IMR-90 (cell line): Measurements from ENCODE around the gene FAM47E. TPM values are rescaled to one million over a fixed set of nuclear protein-coding genes. Genes with fewer than 3 reads are reported as not detected.

Experiments
- ATAC-seq: fragments of 200-7000 bp; cut with Tn5 transposase; 2 replicates; pipeline ENCODE4 v1.9.1; 2020; ENCODE audit warnings: low read depth, mild to moderate bottlenecking, moderate library complexity
- BruUV-seq: library from RNA; stranded (reverse); fragments of 400-500 nt; replicated peaks from 2 replicates; lab custom pipeline; 2021; lab: Mats Ljungman, UMichigan
- CTCF ChIA-PET: fragments of 300-600 bp; formaldehyde crosslinking; extraction: SDS; loops from one replicate; lab custom pipeline; 2021; ENCODE audit warnings: antibody characterized with exemption; lab: Yijun Ruan, JAX
- POLR2A ChIA-PET: fragments of 300-600 bp; sonication (Branson Sonifier 250); formaldehyde crosslinking; loops from one replicate; lab custom pipeline; 2022; ENCODE audit warnings: antibody characterized with exemption; ENCODE audit not compliant: unreplicated experiment; lab: Charles Lee
- DNase-seq: peaks from one replicate; pipeline ENCODE4 v3.0.0; 2013
- H2AFZ ChIP-seq: replicated peaks from 2 replicates; pipeline ENCODE3; 2013; ENCODE audit warnings: low read length, mild to moderate bottlenecking; ENCODE audit not compliant: poor library complexity
- H2AK5ac ChIP-seq: 2 replicates; pipeline ENCODE4 v1.6.1; 2013; ENCODE audit warnings: low read depth, low read length, inconsistent platforms
- H2AK9ac ChIP-seq: replicated peaks from 2 replicates; pipeline ENCODE3; 2013; ENCODE audit warnings: mild to moderate bottlenecking, low read depth, low read length, moderate library complexity; ENCODE audit not compliant: poor library complexity
- H2BK120ac ChIP-seq: 2 replicates; pipeline ENCODE4 v1.6.1; 2013; ENCODE audit warnings: low read depth, low read length, inconsistent platforms
- H2BK15ac ChIP-seq: 3 replicates; pipeline ENCODE4 v1.6.1; 2013; ENCODE audit warnings: low read depth, low read length, inconsistent platforms
- H2BK20ac ChIP-seq: 2 replicates; pipeline ENCODE4 v1.6.1; 2013; ENCODE audit warnings: low read depth, mild to moderate bottlenecking, inconsistent platforms, low read length, moderate library complexity
- H2BK5ac ChIP-seq: 2 replicates; pipeline ENCODE4 v1.6.1; 2013; ENCODE audit warnings: mild to moderate bottlenecking, low read depth, low read length, inconsistent platforms; ENCODE audit not compliant: poor library complexity, severe bottlenecking
- H3K14ac ChIP-seq: replicated peaks from 2 replicates; pipeline ENCODE4 v1.6.1; 2013; ENCODE audit warnings: low read depth, low read length, inconsistent platforms
- H3K18ac ChIP-seq: 2 replicates; pipeline ENCODE4 v1.6.1; 2013; ENCODE audit warnings: low read depth, low read length, control low read depth
- H3K23ac ChIP-seq: 2 replicates; pipeline ENCODE4 v1.6.1; 2013; ENCODE audit warnings: low read depth, low read length, inconsistent platforms
- H3K27ac ChIP-seq: 2 replicates; pipeline ENCODE4 v1.5.1; 2013; ENCODE audit warnings: mild to moderate bottlenecking, control low read depth, low read length; ENCODE audit not compliant: insufficient read depth
- H3K27me3 ChIP-seq: 2 replicates; pipeline ENCODE4 v1.6.1; 2013; ENCODE audit warnings: low read length; ENCODE audit not compliant: control insufficient read depth, insufficient read depth
- H3K36me3 ChIP-seq: 2 replicates; pipeline ENCODE4 v1.6.1; 2013; ENCODE audit warnings: low read length, mixed read lengths; ENCODE audit not compliant: control insufficient read depth, insufficient read depth
- H3K4ac ChIP-seq: 2 replicates; pipeline ENCODE4 v1.6.1; 2013; ENCODE audit warnings: low read depth, low read length, inconsistent platforms
- H3K4me1 ChIP-seq: 2 replicates; pipeline ENCODE4 v1.6.1; 2013; ENCODE audit warnings: low read length, mixed read lengths; ENCODE audit not compliant: control insufficient read depth, insufficient read depth
- H3K4me2 ChIP-seq: 2 replicates; pipeline ENCODE4 v1.6.1; 2013; ENCODE audit warnings: low read depth, mild to moderate bottlenecking, control low read depth, low read length, moderate library complexity
- H3K4me3 ChIP-seq: 2 replicates; pipeline ENCODE4 v1.5.1; 2013; ENCODE audit warnings: low read depth, mild to moderate bottlenecking, control low read depth, low read length, moderate library complexity; ENCODE audit not compliant: insufficient read depth
- H3K56ac ChIP-seq: 2 replicates; pipeline ENCODE4 v1.6.1; 2013; ENCODE audit warnings: low read length, inconsistent platforms; ENCODE audit not compliant: insufficient read depth; ENCODE audit errors: extremely low read depth
- H3K79me1 ChIP-seq, 2 experiments: 2 replicates each; pipeline ENCODE4 v1.6.1; 2013; ENCODE audit warnings: low read length in 2 of 2, inconsistent platforms in 1 of 2, low read depth in 1 of 2
- H3K9ac ChIP-seq: 2 replicates; pipeline ENCODE4 v1.6.1; 2013; ENCODE audit warnings: low read depth, low read length, control low read depth
- H3K9me1 ChIP-seq: 2 replicates; pipeline ENCODE4 v1.6.1; 2013; ENCODE audit warnings: low read length, inconsistent platforms; ENCODE audit not compliant: insufficient read depth
- H3K9me3 ChIP-seq: 2 replicates; pipeline ENCODE4 v1.6.1; 2013; ENCODE audit warnings: low read length; ENCODE audit not compliant: control insufficient read depth, insufficient read depth
- H4K20me1 ChIP-seq: 2 replicates; pipeline ENCODE4 v1.6.1; 2013; ENCODE audit warnings: low read length, inconsistent platforms; ENCODE audit not compliant: insufficient read depth
- H4K5ac ChIP-seq: 2 replicates; pipeline ENCODE4 v1.6.1; 2013; ENCODE audit warnings: mild to moderate bottlenecking, low read depth, low read length, control low read depth
- H4K8ac ChIP-seq, 2 experiments: 2 replicates each; pipeline ENCODE4 v1.6.1; 2013; ENCODE audit warnings: low read depth in 2 of 2, low read length in 2 of 2, control low read depth in 1 of 2, inconsistent platforms in 1 of 2
- H4K91ac ChIP-seq: 2 replicates; pipeline ENCODE4 v1.6.1; 2013; ENCODE audit warnings: low read depth, low read length, inconsistent platforms; ENCODE audit not compliant: insufficient read depth
- BHLHE40 ChIP-seq: fragments of 150-350 bp; IDR thresholded peaks from 2 replicates; pipeline ENCODE4 v1.6.1; 2016; ENCODE audit warnings: mild to moderate bottlenecking, low read depth, low read length
- CEBPB ChIP-seq: IDR thresholded peaks from 2 replicates; pipeline ENCODE4 v1.6.1; 2012; ENCODE audit warnings: low read depth, low read length, improper control_type of control experiment
- CHD1 ChIP-seq: IDR thresholded peaks from 2 replicates; pipeline ENCODE4 v1.6.1; 2012; ENCODE audit warnings: low read depth, low read length, improper control_type of control experiment
- FOS ChIP-seq: fragments of 150-350 bp; IDR thresholded peaks from 2 replicates; pipeline ENCODE4 v1.6.1; 2016; ENCODE audit warnings: low read depth, low read length
- NFE2L2 ChIP-seq: fragments of 150-350 bp; IDR thresholded peaks from 2 replicates; pipeline ENCODE4 v1.6.1; 2016; ENCODE audit warnings: low read depth, mild to moderate bottlenecking, low read length
- RAD21 ChIP-seq: IDR thresholded peaks from 2 replicates; pipeline ENCODE4 v1.6.1; 2012; ENCODE audit warnings: low read length, improper control_type of control experiment
- RCOR1 ChIP-seq: IDR thresholded peaks from 2 replicates; pipeline ENCODE4 v1.6.1; 2012; ENCODE audit warnings: mild to moderate bottlenecking, low read length, improper control_type of control experiment; ENCODE audit not compliant: insufficient replicate concordance
- RFX5 ChIP-seq: IDR thresholded peaks from 2 replicates; pipeline ENCODE4 v1.8.0; 2012; ENCODE audit warnings: low read depth, mild to moderate bottlenecking, low read length, moderate library complexity
- WGBS, 2 experiments: methylation state at CpG; one replicate each; pipeline versions ENCODE4 v1.1.5 to v1.1.7; 2013; ENCODE audit warnings: missing lambda C conversion rate in 2 of 2; ENCODE audit not compliant: insufficient read length in 1 of 2; ENCODE audit errors: extremely low coverage in 2 of 2; 5-methylcytosine and 5-hydroxymethylcytosine counted together
- dilution Hi-C: fragments of 300-500 bp; cut with HindIII; formaldehyde crosslinking; loops from one replicate; pipeline ENCODE4 v1.14.3; 2018; ENCODE audit warnings: low sequenced_read_pairs; ENCODE audit not compliant: unreplicated experiment
- in situ Hi-C: fragments of 300-500 bp; cut with MboI; formaldehyde crosslinking; loops from 3 replicates; pipeline ENCODE4 v1.14.3; 2019; ENCODE audit warnings: low sequenced_read_pairs, inconsistent platforms, mixed read lengths
- intact Hi-C: fragments of 100-400 bp; cut with micrococcal nuclease; formaldehyde crosslinking; loops from 2 replicates; pipeline ENCODE4 v1.10.0; 2022
- polyA plus RNA-seq, 3 experiments: library from polyadenylated mRNA; depleted of rRNA; stranded (reverse); fragments of >200 nt; gene quantifications; 2 replicates each; pipeline ENCODE4 v1.2.3, GENCODE V29; 2012; ENCODE audit warnings: low replicate concordance in 1 of 3
- total RNA-seq: library from RNA; depleted of rRNA; stranded (reverse); fragments of >200 nt; gene quantifications from 2 replicates; pipeline ENCODE4 v1.2.3, GENCODE V29; 2012
- TF ChIP-seq, protein P1 (sequence below): conservative IDR thresholded peaks from 2 replicates; pipeline ENCODE4 v1.5.1; 2012; ENCODE audit warnings: mild to moderate bottlenecking, low read depth, low read length, improper control_type of control experiment

The FAM47E gene
- total and polyA plus RNA-seq, 2 of the 4 experiments (the other 2 are of a cell fraction) = 0.05 TPM; not detected in 1

DNA sequence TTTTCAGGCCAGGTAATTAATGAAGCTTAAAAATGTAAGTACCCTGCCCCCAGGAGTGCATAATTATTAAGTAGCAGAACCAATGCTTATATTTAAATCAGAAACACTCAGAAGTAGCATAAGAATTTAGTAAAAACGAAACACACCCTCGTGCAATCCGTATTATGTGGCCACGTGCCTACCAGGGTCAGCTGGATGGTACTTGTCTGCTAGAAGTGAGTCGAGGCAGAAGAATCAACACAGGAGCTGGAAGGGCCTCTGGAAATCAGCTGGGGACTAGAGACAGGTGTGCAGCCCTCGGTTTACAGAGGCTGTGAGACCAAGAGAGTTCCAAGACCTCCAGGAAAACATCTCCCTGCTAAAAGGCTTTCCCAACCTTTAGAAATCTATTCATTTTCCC is 559 bp upstream of the FAM47E start:
- Histone ChIP-seq H3K23ac (0 out of 2 replicates have a peak overlapping the region, but pooled peaks have one; percentile 78), H3K36me3 (no peaks in the 10 kb centered on the region), H4K20me1 (no peaks in the 10 kb centered on the region), H2AK5ac (no peak overlapping the region), H3K18ac (no peak overlapping the region), H3K79me1 (no peaks in the 10 kb centered on the region), H3K14ac (no peak overlapping the region), H3K9ac (no peak overlapping the region), H4K8ac (no peak overlapping the region), H3K9me3 (no peaks in the 10 kb centered on the region), H2BK15ac (no peak overlapping the region), H2AK9ac (no peak overlapping the region), H2BK20ac (no peak overlapping the region), H3K27ac (no peak overlapping the region), H3K4ac (no peak overlapping the region), H2AFZ (peak overlapping the region; percentile 39), H3K56ac (no peak overlapping the region), H4K91ac (no peak overlapping the region), H3K4me3 (no peak overlapping the region), H3K27me3 (peaks cover 52% of the 10 kb centered on the region), H3K4me2 (peak overlapping the region; percentile 94), H4K5ac (no peak overlapping the region), H2BK120ac (no peak overlapping the region), H3K9me1 (no peaks in the 10 kb centered on the region), H2BK5ac (no peak overlapping the region), H3K4me1 (no peaks in the 10 kb centered on the region)
- POLR2A ChIA-PET = no interaction called here
- no TSS peak for BruUV-seq
- WGBS, 2 experiments = 20% methylated on average over 1 of the region's 6 CpGs; no CpG with 5 or more reads in 1 of the 2 experiments
- in situ Hi-C loops = no loop called here
- dilution Hi-C loops = no loop called here
- no peak for ATAC-seq
- CTCF ChIA-PET = no interaction called here
- intact Hi-C loops = loop anchor here (1.0 kb wide), 1 partner anchor 24 kb away; no protein-coding TSS in a partner anchor
- DNase-seq = no peak
- TF ChIP-seq FOS (no peak), RFX5 (no peak), CHD1 (no peak), BHLHE40 (no peak), RCOR1 (no peak), RAD21 (no peak), CEBPB (no peak), NFE2L2 (no peak)
- TF ChIP-seq, protein P1, sequence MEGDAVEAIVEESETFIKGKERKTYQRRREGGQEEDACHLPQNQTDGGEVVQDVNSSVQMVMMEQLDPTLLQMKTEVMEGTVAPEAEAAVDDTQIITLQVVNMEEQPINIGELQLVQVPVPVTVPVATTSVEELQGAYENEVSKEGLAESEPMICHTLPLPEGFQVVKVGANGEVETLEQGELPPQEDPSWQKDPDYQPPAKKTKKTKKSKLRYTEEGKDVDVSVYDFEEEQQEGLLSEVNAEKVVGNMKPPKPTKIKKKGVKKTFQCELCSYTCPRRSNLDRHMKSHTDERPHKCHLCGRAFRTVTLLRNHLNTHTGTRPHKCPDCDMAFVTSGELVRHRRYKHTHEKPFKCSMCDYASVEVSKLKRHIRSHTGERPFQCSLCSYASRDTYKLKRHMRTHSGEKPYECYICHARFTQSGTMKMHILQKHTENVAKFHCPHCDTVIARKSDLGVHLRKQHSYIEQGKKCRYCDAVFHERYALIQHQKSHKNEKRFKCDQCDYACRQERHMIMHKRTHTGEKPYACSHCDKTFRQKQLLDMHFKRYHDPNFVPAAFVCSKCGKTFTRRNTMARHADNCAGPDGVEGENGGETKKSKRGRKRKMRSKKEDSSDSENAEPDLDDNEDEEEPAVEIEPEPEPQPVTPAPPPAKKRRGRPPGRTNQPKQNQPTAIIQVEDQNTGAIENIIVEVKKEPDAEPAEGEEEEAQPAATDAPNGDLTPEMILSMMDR = no peak
